ENCODE results near the gene MYDGF.

The MYDGF gene

DNA sequence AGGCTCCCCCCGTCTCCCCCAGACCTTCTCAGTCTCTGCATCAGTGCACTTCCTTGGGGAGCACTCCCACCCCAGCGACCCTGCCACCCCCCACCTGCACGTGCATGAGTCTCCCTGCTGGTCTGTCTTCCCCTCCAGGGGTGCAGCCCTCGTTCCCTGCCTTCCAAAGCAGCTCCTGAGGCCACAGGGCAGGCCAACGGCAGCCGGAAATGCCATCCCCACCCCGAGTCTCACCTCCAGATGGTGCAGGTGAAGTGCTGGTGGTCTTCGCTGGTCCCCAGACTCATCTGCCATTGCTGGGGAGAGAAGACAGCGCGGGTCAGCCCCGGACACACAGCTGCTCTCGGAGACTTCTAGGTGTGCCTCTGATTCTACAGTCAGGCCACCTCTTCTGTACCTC is 5.5 kb downstream of the MYDGF start:
- no peak for DNase-seq (ENCODE audit: low spot score)
- TF ChIP-seq, protein P1, sequence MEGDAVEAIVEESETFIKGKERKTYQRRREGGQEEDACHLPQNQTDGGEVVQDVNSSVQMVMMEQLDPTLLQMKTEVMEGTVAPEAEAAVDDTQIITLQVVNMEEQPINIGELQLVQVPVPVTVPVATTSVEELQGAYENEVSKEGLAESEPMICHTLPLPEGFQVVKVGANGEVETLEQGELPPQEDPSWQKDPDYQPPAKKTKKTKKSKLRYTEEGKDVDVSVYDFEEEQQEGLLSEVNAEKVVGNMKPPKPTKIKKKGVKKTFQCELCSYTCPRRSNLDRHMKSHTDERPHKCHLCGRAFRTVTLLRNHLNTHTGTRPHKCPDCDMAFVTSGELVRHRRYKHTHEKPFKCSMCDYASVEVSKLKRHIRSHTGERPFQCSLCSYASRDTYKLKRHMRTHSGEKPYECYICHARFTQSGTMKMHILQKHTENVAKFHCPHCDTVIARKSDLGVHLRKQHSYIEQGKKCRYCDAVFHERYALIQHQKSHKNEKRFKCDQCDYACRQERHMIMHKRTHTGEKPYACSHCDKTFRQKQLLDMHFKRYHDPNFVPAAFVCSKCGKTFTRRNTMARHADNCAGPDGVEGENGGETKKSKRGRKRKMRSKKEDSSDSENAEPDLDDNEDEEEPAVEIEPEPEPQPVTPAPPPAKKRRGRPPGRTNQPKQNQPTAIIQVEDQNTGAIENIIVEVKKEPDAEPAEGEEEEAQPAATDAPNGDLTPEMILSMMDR (IDR thresholded peaks at IDR 0.05; ENCODE audit: extremely low read depth, insufficient read depth, missing control alignments): no peak
- in situ Hi-C loops (cut with MboI; ENCODE audit: low pct_unique_long_range_greater_than_20kb, low sequenced_read_pairs, unreplicated experiment): no loop called here

DNA sequence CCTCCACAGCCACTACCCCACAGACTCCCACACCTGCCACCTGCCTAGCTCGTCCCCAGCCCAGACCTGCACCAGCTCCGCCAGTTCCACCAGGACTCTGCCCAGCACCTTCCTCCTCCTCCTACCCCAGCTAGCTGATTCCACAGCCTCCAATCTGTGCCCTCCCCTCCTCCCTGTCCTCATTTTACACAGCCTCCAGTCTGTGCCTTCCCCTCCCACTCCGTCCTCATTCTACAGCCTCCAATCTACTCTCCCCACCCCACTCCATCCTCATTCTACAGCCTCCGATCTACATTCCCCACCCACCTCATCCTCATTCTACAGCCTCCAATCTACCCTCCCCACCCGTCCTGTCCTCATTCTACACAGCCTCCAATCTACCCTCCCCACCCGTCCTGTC is 7.3 kb downstream of the MYDGF start:
- DNase-seq (ENCODE audit: low spot score): no peak
- TF ChIP-seq, protein P1 (IDR thresholded peaks at IDR 0.05; ENCODE audit: extremely low read depth, insufficient read depth, missing control alignments): no peak
- in situ Hi-C loops (cut with MboI; ENCODE audit: low pct_unique_long_range_greater_than_20kb, low sequenced_read_pairs, unreplicated experiment): no loop called here

DNA sequence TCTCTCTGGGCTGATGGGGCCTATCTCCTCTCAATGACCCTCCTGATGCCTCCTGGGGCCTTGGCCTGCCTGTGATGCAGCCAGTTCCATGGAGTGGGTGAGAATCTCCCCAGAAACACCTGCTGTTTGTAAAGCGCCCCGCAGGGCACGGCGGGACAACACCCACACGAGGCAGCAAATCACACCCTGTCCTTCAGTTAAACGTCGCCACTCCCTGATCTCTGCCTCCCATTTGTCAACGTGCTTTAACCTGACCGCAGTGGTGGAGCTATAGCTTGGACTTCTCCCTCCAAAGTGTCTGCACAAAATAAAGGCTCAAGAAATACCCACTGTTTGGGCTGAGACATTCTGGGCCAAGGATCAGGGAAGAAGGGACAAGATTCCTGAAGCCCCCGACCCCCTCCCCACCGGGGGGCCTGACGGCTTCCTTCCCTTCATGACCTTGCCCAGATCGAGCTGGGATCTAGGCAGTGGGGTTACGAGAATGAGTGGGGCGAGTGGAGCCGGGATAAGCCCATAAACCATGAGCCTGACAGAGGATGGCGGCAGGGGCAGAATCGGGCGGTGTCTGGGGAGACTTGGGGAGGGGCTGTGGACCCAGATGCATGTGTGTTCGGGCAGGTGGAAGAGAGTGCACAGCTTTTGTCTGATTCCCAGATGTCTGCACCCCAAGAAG is 8.0 kb downstream of the MYDGF start:
- DNase-seq (ENCODE audit: low spot score): no peak
- TF ChIP-seq, protein P1 (IDR thresholded peaks at IDR 0.05; ENCODE audit: extremely low read depth, insufficient read depth, missing control alignments): no peak
- in situ Hi-C loops (cut with MboI; ENCODE audit: low pct_unique_long_range_greater_than_20kb, low sequenced_read_pairs, unreplicated experiment): no loop called here

DNA sequence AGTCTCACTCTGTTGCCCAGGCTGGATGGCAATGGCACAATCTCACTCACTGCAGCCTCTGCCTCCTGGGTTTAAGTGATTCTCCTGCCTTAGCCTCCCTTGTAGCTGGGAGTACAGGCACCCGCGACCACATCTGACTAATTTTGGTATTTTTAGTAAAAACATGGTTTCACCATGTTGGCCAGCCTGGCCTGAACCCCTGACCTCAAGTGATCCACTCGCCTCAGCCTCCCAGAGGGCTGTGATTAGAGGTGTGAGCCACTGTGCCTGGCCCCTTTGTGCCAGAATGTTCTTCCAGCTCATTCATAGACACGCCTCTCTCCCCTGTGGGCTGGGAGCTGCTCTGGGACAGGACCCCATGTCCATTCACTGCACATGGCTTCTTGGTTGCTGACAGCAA is 9.1 kb downstream of the MYDGF start:
- in situ Hi-C loops (cut with MboI; ENCODE audit: low pct_unique_long_range_greater_than_20kb, low sequenced_read_pairs, unreplicated experiment): no loop called here

DNA sequence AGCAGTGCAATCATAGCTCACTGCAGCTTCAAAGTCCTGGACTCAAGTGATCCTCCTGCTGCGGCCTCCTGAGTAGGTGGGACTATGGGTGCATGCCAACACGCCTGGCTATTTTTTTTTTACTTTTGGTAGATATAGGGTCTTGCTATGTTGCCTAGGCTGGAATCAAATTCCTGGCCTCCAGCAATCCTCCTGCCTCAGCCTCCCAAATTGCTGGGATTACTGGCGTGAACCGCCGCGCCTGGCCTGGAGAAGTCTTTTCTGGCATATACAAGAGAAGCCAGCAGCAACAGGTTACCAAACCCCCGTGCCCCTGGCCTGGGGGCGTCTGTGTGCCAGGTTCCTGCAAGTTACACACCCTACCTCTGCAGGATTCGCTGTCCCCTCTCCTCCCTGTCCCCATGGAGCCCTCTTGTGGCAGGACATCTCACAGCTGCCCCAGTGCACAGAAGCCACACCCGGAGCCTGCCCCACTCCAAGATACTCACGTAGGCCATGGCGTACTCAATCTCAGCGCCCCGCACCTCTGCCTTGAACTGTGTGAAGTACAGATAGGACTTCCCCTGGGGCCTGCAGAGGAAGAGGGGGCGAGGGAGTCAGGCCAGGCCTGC is 9.9 kb downstream of the MYDGF start:
- no peak for DNase-seq (ENCODE audit: low spot score)
- TF ChIP-seq, protein P1 (IDR thresholded peaks at IDR 0.05; ENCODE audit: extremely low read depth, insufficient read depth, missing control alignments): peak; percentile 50
- in situ Hi-C loops (cut with MboI; ENCODE audit: low pct_unique_long_range_greater_than_20kb, low sequenced_read_pairs, unreplicated experiment): no loop called here

More for the DNA sequence above, 9.1 kb downstream of the MYDGF start:
- TF ChIP-seq, protein P1 (IDR thresholded peaks at IDR 0.05; ENCODE audit: extremely low read depth, insufficient read depth, missing control alignments): no peak
- no peak for DNase-seq (ENCODE audit: low spot score)

DNA sequence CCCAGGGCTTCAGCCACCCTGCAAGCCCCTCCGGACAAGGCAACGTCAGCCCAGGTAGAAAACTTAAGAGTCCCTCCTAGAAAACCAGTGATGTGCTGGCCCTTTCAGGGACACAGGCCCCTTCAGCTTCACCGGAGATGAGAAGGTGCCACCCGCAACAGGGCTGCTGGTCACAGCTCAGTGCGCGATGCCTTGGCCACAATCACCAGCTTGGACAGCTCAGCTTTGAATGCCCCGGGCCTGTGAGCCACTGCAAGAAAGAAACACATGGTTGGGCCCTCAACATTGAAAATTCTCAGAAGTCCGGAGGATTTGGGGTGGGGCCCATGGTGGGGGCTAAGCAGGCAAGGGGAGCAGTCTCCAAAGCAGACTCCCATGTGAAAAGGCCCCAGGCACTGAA is 12.3 kb downstream of the MYDGF start:
- TF ChIP-seq, protein P1 (IDR thresholded peaks at IDR 0.05; ENCODE audit: extremely low read depth, insufficient read depth, missing control alignments): no peak
- DNase-seq (ENCODE audit: low spot score): no peak
- in situ Hi-C loops (cut with MboI; ENCODE audit: low pct_unique_long_range_greater_than_20kb, low sequenced_read_pairs, unreplicated experiment): no loop called here
